Measurements from ENCODE around the gene PPP1R26. TPM values are rescaled to one million over a fixed set of nuclear protein-coding genes. Genes with fewer than 3 reads are reported as not detected.

PPP1R26 gene
- total RNA-seq, 2 experiments from 2014 or later = 0.52 to 0.67 TPM

DNA sequence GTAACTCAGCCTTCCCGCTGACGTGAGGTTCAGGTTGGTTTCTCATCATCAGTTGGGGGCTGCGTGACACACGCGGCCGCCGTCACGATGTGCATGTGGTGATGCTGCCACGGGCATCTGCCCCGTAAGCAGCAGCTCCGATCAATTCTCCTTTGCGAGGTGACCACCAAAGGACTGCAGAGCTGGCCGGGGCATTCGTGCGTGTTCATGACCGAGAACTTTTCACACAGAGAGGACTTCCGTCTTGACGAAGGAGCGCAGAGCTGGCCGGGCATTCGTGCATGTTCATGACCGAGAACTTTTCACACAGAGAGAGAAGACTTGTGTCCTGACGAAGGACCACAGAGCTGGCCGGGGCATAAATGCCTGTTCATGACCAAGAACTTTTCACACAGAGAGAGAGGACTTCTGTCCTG lies 37.8 kb downstream of the PPP1R26 start:
- Mint-ChIP-seq H3K9me3 (no peaks in the 10 kb centered on the region), H3K36me3 (ENCODE audit: low read depth) (no peaks in the 10 kb centered on the region), H3K27me3 (peaks cover 9% of the 10 kb centered on the region), H3K27ac (no peak overlapping the region), H3K4me3 (no peak overlapping the region), H3K4me1 (peaks cover 4% of the 10 kb centered on the region)
- DNase-seq = no peak
- ChIA-PET POLR2A (no interaction called here), CTCF (interaction anchor here (1.1 kb wide), 1 partner anchor 9 kb away, joined by 3 read pairs; no protein-coding TSS in a partner anchor)

DNA sequence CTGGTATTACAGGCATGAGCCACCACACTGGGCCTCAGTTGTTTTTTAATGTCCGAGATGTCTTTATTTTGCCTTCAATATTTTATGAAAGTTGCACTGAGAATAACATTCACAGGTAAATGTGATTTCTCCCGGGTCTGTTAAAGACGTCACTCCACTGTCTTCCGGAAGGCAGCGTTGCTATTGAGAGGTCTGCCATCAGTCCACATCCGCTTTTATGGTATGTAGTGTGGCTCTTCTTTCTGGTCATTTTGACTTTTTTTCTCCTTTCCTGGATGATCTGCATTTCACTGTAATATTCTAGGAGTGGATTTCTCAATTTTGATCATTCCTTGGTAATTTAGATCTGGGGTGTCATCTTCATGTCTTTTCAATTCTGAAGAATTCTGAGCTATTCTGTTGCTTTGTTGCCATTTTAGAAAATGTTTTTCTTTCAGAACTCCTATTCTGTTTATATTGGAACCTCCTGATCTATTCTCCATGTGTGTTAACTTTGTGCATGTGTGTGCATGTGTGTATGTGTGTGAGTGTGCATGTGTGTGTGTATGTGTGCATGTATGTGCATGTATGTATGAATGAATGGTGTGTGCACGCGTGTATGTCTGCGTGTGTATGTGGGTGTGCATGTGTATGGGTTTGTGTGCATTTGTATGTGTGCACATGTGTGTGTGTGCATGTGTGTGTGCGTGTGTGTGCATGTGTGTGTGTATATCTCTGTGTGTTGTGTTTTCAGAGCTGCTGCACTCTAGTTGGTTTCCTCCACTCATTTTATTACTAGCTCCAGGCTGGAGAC lies 39.8 kb downstream of the PPP1R26 start:
- DNase-seq = no peak
- no peak overlapping the region for H3K4me3 Mint-ChIP-seq
- H3K27me3 Mint-ChIP-seq = peaks cover 9% of the 10 kb centered on the region
- H3K27ac Mint-ChIP-seq = no peak overlapping the region
- H3K9me3 Mint-ChIP-seq = no peaks in the 10 kb centered on the region
- peaks cover 4% of the 10 kb centered on the region for H3K4me1 Mint-ChIP-seq
- CTCF ChIA-PET = no interaction called here
- H3K36me3 Mint-ChIP-seq (ENCODE audit: low read depth) = no peaks in the 10 kb centered on the region
- POLR2A ChIA-PET = no interaction called here

DNA sequence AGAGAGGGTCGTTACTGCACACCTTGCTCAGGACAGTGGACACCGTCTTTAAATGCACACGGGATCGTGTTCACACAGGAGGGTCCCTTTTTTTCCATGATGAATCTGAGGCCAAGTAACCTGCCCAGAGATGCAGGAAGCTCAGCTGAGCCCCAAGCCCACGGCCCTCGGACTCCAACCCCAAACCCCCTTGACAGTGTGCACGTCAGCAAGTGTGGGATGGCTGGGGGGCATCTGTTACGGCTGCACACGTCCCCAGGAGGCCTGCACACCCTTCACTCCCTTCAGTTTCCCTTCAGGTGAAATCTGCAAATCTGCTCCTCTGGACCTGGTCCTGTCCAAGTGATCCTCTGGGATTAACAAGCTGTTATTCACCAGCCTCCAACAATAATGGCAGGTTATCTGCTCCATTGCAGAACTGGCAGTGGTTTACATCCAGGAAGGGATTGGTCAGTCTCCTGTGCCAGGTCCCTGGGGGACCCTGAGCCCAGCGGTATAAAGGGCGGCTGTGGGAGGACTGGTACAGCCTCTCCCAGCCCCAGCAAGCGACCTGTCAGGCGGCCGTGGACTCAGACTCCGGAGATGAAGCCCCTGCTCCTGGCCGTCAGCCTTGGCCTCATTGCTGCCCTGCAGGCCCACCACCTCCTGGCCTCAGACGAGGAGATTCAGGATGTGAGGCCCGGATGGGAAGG lies 41.5 kb downstream of the PPP1R26 start, which contains the start of gene LCN1:
LCN1 (plus strand) TSS at position 525 of the 692 bp plus-strand sequence; CDS start at position 583, 58 bp downstream.
- CTCF ChIA-PET = no interaction called here

DNA sequence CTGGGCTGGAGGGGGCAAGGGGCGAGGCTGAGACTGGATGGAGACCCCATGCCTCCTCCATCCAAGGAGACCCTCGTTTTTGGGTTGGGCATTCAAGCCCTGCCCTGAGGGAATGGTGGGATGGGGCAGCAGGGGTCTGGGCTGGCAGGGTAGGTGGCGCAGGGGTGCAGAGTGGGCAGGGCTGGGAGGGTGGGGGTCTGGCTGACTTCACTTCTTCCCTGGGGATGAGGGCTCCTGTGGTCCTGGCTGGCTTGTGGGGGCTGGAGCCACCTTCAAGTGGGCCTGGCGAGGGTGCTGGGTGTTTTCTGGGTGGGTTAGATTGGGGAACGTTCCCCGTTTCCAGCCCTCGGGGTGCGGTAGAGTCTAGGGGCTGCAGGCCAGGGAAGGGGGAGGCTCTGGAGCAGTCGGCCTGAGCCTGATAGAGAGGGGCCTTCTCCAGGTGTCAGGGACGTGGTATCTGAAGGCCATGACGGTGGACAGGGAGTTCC lies 42.1 kb downstream of the PPP1R26 start:
- H3K36me3 Mint-ChIP-seq (ENCODE audit: low read depth) = no peaks in the 10 kb centered on the region
- no peak overlapping the region for H3K4me3 Mint-ChIP-seq
- POLR2A ChIA-PET = no interaction called here
- H3K27ac Mint-ChIP-seq = no peak overlapping the region
- CTCF ChIA-PET = no interaction called here
- no peak for DNase-seq
- H3K9me3 Mint-ChIP-seq = no peaks in the 10 kb centered on the region
- H3K4me1 Mint-ChIP-seq = no peaks in the 10 kb centered on the region
- H3K27me3 Mint-ChIP-seq = peaks cover 9% of the 10 kb centered on the region

More for the DNA sequence above, 41.5 kb downstream of the PPP1R26 start, which contains the start of gene LCN1:
- Mint-ChIP-seq H3K27ac (no peak within 1 kb of the TSS), H3K36me3 (ENCODE audit: low read depth) (no peaks in the 10 kb centered on the region), H3K9me3 (no peaks in the 10 kb centered on the region), H3K4me1 (peaks cover 3% of the 10 kb centered on the region), H3K4me3 (no peak within 1 kb of the TSS), H3K27me3 (peaks cover 9% of the 10 kb centered on the region)
- DNase-seq = no peak
- POLR2A ChIA-PET = no interaction called here

DNA sequence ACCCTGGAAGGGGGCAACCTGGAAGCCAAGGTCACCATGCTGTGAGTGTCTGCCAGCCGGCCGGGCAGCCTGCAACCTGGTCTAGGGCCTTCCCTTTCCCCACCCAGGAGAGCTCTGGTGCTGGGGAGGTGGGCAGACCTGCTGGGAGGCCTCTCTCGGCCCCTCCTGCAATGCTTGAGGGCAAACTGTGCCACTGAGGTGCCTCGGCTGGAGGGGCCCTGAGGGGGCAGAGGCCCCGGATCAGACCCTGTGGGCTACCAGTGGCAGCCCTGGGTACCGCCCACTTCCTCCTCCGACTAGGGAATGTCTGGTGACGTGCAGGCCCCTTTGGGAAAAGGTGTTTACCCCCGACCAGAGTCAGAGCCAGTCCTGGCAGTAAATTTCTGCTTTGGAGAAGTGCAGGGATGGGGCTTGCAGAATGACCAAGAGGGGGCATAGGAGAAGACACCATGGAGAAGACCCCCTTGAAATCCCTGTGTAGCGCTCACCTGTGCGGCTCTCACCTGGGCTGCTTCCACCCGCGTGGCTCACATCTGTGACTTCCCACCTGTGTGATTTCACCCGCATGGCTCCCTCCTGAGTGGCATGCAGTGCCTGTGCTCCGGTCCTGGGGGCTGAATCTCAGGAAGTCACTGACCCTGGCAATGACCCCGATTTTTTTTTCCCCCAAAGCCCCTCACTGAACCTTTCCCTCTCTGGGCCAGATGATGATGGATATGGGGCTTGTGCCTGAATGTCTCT lies 42.7 kb downstream of the PPP1R26 start:
- DNase-seq = no peak

DNA sequence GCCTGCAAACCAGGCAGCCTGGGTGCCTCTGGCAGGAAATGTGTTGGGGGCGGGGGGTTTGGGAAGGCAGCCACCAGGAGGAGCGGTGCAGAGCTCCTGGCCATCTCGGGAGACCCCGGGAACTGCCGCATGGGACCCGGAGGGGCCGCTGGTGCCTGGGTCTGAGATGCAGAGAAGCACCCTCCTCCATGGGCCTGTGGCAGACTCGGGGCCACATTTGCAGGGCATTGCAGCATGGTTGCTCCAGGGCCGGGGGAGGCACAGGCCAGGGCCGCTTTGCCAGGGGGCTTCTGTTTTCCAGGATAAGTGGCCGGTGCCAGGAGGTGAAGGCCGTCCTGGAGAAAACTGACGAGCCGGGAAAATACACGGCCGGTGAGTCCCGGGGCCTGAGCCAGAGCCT lies 43.3 kb downstream of the PPP1R26 start:
- Mint-ChIP-seq H3K9me3 (no peaks in the 10 kb centered on the region), H3K27me3 (peaks cover 9% of the 10 kb centered on the region), H3K36me3 (ENCODE audit: low read depth) (no peaks in the 10 kb centered on the region), H3K4me1 (no peaks in the 10 kb centered on the region), H3K4me3 (no peak overlapping the region), H3K27ac (no peak overlapping the region)
- CTCF ChIA-PET = no interaction called here
- no peak for DNase-seq
- POLR2A ChIA-PET = no interaction called here

More for the DNA sequence above, 42.7 kb downstream of the PPP1R26 start:
- Mint-ChIP-seq H3K27ac (no peak overlapping the region), H3K36me3 (ENCODE audit: low read depth) (no peaks in the 10 kb centered on the region), H3K27me3 (peaks cover 9% of the 10 kb centered on the region), H3K9me3 (no peaks in the 10 kb centered on the region), H3K4me3 (no peak overlapping the region), H3K4me1 (no peaks in the 10 kb centered on the region)
- ChIA-PET POLR2A (no interaction called here), CTCF (no interaction called here)

DNA sequence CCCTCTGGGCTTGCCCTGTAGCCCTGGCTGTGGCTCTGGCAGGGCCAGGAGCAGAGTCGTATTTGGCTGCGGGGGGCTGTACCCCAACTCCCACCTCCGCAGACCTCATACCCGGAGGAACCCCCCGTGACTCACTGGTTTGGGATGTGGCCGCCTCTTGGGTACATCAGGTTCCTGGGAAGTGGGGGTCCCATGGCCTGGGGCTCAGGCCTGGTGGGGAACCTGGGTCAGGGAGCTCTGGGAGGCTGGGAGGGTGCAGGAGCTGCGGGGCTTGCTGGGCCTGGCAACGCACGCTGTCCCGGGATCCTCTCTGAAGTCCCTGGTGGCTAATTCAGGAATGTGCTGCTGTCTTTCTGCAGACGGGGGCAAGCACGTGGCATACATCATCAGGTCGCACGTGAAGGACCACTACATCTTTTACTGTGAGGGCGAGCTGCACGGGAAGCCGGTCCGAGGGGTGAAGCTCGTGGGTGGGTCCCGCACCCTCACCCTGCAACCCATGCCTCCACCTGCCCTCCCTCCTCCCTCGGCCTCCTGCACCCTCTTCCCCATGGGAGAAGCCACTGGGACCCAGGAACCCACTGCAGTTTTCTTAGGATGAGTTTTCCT lies 44.0 kb downstream of the PPP1R26 start:
- Mint-ChIP-seq H3K27ac (no peak overlapping the region), H3K9me3 (no peaks in the 10 kb centered on the region), H3K4me3 (no peak overlapping the region), H3K27me3 (peaks cover 8% of the 10 kb centered on the region), H3K36me3 (ENCODE audit: low read depth) (no peaks in the 10 kb centered on the region), H3K4me1 (no peaks in the 10 kb centered on the region)
- ChIA-PET POLR2A (no interaction called here), CTCF (no interaction called here)
- DNase-seq = no peak

DNA sequence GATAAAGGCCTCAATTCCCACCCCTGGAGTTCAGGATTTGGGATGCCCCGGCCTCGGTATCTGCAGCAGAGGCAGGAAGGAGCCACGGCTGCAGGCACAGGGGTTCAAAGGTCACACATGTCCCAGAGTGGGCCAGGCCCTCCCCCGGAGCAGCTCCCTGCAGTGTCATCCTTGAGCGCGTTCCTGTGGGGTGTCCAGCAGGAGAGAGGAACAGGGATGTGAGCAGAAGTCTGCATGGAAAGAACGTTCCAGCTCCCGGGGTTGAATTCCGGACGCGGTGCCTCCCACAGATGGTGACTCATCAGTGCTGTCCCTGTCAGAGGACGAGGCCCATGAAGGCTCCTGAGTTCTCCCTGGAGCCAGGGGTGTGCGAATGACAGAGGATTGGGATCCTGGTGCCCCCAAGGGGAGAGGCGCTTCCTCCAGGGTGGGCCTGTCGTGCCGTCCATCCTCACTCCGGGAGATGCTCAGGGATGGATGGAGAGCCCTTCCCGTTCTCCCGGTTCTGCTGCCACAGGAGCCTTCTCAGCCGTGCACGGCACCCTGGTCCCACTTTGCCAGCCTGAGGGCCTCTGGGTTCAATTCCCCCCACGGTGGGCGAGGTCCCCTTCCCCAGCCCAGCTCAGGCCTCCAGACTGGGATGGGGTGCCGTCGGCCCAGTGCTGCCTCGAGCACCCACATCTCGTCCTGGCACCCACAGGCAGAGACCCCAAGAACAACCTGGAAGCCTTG lies 44.7 kb downstream of the PPP1R26 start:
- POLR2A ChIA-PET = no interaction called here
- Mint-ChIP-seq H3K4me3 (no peak overlapping the region), H3K27ac (no peak overlapping the region), H3K9me3 (no peaks in the 10 kb centered on the region), H3K36me3 (ENCODE audit: low read depth) (no peaks in the 10 kb centered on the region), H3K4me1 (peaks cover 2% of the 10 kb centered on the region), H3K27me3 (peaks cover 5% of the 10 kb centered on the region)
- CTCF ChIA-PET = no interaction called here
- DNase-seq = no peak

DNA sequence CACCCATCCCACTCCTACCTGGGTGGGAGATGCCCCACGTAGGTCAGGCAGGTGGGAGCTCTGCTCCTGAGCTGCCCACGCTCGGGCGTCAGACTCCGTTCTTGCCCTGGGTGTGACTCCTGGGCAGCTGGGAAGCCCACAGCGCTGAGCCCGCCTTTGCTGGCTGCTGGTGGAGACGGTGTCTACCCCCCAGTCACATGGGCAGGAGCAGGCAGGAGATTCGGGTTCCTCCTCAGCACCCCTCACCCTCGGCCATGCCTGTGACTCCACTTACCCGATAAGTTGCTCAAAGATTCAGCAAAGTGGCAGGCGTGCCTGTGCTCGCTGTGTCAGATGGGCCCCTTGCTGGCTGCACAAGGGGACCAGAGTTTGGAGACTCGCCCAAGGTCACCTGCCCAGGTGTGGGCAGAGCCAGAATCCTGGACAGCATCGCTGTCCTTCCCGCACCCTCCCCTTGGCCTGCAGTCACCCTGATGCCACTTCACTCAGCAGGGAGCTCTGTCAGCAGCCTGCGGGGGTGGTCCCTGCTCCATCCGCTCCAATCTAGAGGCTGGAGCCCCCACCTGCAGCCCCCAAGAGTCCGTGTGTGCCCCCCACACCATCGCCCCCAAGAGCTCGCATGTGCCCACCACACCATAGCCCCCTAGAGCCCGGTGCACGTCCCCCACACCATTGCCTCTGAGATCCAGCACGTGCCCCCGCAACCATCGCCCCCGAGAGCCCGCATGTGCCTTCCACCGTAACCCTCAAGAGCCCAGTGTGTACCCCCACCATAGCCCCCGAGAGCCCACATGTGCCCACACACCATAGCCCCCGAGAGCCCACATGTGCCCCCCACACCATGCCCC lies 45.9 kb downstream of the PPP1R26 start:
- DNase-seq = no peak
- H3K27ac Mint-ChIP-seq = no peak overlapping the region
- no peaks in the 10 kb centered on the region for H3K27me3 Mint-ChIP-seq
- CTCF ChIA-PET = no interaction called here
- H3K4me3 Mint-ChIP-seq = no peak overlapping the region
- no peaks in the 10 kb centered on the region for H3K36me3 Mint-ChIP-seq (ENCODE audit: low read depth)
- POLR2A ChIA-PET = no interaction called here
- peaks cover 2% of the 10 kb centered on the region for H3K4me1 Mint-ChIP-seq
- no peaks in the 10 kb centered on the region for H3K9me3 Mint-ChIP-seq

DNA sequence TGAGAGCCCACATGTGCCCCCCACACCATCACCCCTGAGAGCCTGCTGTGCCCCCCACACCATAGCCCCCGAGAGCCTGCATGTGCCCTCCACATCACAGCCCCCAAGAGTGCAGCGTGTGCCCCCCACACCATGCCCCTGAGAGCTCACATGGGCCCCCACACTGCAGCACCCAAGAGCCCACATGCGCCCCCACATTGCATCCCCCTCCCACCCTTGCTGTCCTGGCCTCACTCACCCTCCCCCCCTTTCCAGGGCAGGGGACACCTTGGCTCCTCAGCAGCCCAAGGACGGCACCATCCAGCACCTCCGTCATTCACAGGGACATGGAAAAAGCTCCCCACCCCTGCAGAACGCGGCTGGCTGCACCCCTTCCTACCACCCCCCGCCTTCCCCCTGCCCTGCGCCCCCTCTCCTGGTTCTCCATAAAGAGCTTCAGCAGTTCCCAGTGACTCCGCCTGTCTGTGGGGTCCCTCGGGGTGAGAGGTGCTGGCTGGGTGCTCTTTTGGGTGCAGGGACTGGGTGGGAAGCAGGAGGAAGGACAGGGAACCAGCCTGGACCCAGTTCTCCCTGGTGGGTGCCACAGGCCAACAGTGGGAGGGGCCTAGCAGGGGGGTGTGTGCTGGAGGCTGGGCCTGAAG lies 46.6 kb downstream of the PPP1R26 start:
- POLR2A ChIA-PET = no interaction called here
- CTCF ChIA-PET = no interaction called here
- Mint-ChIP-seq H3K4me3 (no peak overlapping the region), H3K27ac (no peak overlapping the region), H3K9me3 (no peaks in the 10 kb centered on the region), H3K27me3 (no peaks in the 10 kb centered on the region), H3K4me1 (peaks cover 2% of the 10 kb centered on the region), H3K36me3 (ENCODE audit: low read depth) (no peaks in the 10 kb centered on the region)
- DNase-seq = no peak

DNA sequence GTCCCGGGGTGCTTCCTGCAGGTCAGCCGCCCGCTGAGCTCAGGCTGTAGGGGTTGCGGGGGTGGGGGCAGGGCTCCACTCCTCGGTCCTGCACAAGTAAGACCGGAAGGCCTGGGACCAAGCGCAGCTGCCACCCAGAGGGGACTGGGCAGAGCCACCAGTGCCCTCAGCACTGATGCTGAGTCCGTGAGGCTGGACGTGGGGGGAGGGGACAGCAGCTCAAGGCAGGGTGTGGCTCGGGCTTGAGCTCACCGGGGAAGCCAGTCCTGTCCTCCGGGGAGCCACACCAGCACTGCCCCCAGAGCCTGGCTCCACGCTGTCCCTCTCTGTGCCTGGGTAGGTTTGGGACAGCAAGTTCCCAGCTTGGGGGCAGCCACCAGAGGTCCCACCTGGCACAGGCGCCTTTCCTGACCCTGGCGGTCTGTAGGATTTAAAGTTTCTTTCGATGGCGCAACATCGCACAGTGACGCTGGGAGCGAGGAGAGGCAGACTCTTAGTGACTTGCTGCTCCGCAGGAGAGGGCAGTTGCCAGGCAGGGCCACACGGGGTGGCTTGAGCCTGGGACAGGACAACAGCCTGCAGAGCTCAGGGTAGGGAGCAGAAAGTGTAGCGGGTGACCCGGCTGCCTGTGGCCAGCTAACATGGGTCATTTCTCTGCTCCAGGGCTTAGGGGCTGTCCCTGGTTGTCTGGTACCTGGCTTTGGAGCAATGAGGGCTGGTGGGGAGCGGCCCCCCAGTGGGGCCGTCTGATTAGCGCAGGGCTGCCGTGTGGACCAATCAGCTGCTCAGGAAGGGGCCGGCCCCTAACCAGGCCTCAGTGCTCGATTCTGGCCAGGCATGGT lies 47.4 kb downstream of the PPP1R26 start:
- no peak overlapping the region for H3K4me3 Mint-ChIP-seq
- no peaks in the 10 kb centered on the region for H3K36me3 Mint-ChIP-seq (ENCODE audit: low read depth)
- no peaks in the 10 kb centered on the region for H3K27me3 Mint-ChIP-seq
- DNase-seq = no peak
- H3K9me3 Mint-ChIP-seq = no peaks in the 10 kb centered on the region
- H3K4me1 Mint-ChIP-seq = peaks cover 2% of the 10 kb centered on the region
- H3K27ac Mint-ChIP-seq = no peak overlapping the region
- ChIA-PET CTCF (no interaction called here), POLR2A (interaction anchor here (0.6 kb wide), 1 partner anchor 731 kb away, joined by 3 read pairs; no protein-coding TSS in a partner anchor)
